ENCODE results near the gene FGF14.

Gene FGF14

DNA sequence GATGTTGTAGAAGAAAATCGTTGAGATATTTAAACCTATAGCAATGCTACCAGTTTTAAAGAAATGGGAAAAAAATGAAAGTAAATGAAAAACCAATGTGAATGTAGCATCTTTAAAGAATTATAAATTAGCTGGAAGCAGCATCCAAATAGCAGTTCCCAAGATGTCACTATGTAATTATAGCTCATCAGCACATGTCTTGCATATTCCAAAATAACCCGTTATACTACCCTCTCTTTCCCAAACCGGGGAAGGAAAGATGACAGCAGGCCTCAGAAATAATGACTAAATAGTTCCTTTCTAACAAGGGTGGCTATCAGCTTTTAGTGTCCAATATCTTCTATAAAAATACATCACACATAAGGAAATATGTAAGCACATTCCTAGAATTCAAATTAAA, 140.5 kb downstream of the FGF14 start:
- TF ChIP-seq, protein P1, sequence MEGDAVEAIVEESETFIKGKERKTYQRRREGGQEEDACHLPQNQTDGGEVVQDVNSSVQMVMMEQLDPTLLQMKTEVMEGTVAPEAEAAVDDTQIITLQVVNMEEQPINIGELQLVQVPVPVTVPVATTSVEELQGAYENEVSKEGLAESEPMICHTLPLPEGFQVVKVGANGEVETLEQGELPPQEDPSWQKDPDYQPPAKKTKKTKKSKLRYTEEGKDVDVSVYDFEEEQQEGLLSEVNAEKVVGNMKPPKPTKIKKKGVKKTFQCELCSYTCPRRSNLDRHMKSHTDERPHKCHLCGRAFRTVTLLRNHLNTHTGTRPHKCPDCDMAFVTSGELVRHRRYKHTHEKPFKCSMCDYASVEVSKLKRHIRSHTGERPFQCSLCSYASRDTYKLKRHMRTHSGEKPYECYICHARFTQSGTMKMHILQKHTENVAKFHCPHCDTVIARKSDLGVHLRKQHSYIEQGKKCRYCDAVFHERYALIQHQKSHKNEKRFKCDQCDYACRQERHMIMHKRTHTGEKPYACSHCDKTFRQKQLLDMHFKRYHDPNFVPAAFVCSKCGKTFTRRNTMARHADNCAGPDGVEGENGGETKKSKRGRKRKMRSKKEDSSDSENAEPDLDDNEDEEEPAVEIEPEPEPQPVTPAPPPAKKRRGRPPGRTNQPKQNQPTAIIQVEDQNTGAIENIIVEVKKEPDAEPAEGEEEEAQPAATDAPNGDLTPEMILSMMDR (IDR thresholded peaks at IDR 0.05; ENCODE audit: low read depth, low read length, missing control alignments): no peak
- DNase-seq (ENCODE audit: extremely low read depth, low read depth): no peak
- no peak overlapping the region for H3K4me3 ChIP-seq (replicated peaks; ENCODE audit: low read depth, low read length)

DNA sequence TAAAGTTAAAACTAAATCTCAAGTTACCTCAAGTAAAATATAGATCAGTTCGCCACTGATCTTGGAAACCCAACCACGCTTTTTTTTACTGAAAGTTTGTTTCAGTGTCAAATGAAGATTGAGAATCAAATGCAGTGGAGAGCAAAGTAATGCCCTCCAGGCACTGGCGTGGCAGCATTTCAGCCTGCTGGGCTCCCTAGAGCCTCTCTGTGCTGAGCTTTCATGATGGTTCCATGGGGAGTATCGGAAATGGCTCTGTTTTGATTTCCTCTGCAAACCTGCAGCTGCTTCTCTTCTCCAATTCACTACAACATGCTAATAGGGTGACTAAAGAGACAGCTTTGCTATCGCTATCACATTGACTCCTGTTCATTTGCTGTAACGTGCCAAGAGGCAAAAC, 141.6 kb downstream of the FGF14 start:
- H3K4me3 ChIP-seq (replicated peaks; ENCODE audit: low read depth, low read length): no peak overlapping the region
- no peak for DNase-seq (ENCODE audit: extremely low read depth, low read depth)
- TF ChIP-seq, protein P1 (IDR thresholded peaks at IDR 0.05; ENCODE audit: low read depth, low read length, missing control alignments): no peak

DNA sequence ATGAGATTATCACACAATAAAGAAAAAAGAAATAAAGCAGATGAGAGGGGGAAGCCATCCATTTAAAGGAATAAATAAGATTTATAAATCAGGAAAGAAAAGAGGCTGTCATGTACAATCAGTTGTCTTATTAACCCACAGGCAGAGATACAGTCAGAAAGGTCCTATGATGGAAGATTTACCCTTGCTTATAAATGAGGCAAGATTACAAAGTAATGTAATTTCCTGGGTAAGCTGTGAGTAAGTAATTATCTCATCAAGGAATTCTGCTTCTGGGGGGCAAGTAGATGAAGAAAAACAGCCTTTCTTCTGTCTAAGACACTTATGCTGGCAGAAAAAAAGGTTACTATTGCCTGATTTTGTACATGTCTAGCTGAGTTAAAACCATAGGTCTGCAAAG, 146.4 kb downstream of the FGF14 start:
- DNase-seq (ENCODE audit: extremely low read depth, low read depth): no peak
- TF ChIP-seq, protein P1 (IDR thresholded peaks at IDR 0.05; ENCODE audit: low read depth, low read length, missing control alignments): no peak
- no peak overlapping the region for H3K4me3 ChIP-seq (replicated peaks; ENCODE audit: low read depth, low read length)

DNA sequence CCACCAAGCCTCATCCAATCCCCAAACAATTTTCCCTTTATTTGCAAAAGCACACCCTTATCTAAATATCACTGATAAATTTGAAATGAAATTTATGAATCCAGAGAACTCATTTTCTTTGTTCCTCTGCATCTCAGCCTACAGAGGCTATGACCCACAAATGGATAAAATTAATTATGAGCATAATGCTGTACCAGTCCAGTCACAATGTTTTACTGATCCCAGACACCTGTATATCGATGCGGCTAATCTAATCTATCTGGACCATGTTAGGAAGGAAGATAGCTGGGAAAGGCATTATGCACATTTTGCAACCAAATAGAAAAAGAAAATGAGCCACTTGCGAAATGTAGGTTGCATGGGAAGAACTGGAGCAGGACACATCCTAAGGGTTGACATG, 150.0 kb downstream of the FGF14 start:
- DNase-seq (ENCODE audit: extremely low read depth, low read depth): no peak
- no peak overlapping the region for H3K4me3 ChIP-seq (replicated peaks; ENCODE audit: low read depth, low read length)
- TF ChIP-seq, protein P1 (IDR thresholded peaks at IDR 0.05; ENCODE audit: low read depth, low read length, missing control alignments): no peak

DNA sequence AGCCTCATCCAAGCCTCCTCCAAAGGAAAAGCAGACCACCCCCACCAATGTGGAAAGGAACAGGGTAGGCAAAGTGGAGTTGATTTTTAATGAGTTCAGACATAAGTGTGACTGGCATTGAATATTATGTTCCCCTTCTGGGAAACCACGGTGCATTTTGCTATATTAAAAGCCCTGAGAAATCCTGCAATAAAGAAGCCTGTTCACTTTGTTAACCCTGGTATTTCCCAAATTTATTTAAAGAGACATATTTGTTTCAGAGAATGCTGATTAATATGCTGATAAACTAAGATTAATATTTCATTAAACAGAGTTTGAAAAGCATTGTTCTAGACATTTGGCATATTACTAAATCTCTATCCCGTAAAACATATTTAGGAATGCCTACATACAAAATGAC, 151.4 kb downstream of the FGF14 start:
- no peak for DNase-seq (ENCODE audit: extremely low read depth, low read depth)
- no peak overlapping the region for H3K4me3 ChIP-seq (replicated peaks; ENCODE audit: low read depth, low read length)
- TF ChIP-seq, protein P1 (IDR thresholded peaks at IDR 0.05; ENCODE audit: low read depth, low read length, missing control alignments): no peak

DNA sequence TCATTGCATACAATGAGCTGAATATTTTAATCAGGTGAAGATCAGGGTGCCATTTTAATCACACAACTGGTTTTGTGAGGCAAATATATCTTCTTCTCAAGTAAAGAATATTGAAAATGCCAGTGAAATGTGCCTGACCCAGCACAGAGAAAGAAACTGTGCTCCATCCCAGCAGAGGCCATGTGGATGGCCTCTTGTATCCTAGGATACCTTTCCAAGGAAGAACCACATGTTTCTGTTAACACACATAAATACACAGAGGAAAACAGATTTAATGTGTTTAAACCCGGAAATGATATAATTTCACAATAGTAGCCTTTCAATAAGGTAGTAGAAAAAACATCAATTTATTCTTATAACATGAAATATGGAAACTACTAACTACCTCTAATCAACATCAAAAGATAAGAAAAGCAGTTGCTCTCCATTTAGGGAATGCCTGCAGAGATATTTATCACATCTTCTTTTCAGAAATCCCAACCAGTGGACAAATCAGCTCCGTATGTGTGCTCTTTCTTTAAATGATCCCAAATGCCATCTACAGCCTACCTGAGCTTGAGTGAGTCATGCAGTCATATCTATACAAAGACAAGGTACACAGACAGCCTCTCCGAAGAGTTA, 157.1 kb downstream of the FGF14 start:
- no peak overlapping the region for H3K4me3 ChIP-seq (replicated peaks; ENCODE audit: low read depth, low read length)
- TF ChIP-seq, protein P1 (IDR thresholded peaks at IDR 0.05; ENCODE audit: low read depth, low read length, missing control alignments): no peak
- no peak for DNase-seq (ENCODE audit: extremely low read depth, low read depth)

DNA sequence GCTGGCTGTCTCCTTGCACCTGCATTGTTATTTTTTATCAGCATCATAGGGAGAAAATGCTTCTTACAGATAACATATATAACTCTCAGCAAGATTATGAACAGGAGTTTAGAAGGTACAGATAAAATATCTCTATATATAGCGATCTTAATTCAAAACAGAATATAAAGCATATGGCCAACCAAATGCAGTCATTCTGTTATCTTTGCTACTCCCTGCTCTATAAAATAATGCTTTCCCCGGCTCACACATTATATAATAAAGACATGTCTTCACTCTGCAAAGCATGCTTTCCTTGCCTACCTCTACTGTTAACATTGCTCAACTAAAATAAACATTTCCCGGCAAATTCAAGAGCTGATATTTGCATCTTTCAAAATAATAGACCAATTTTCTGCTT, 161.7 kb downstream of the FGF14 start:
- TF ChIP-seq, protein P1 (IDR thresholded peaks at IDR 0.05; ENCODE audit: low read depth, low read length, missing control alignments): no peak
- DNase-seq (ENCODE audit: extremely low read depth, low read depth): no peak
- no peak overlapping the region for H3K4me3 ChIP-seq (replicated peaks; ENCODE audit: low read depth, low read length)

Measured in HFF-Myc (cell line).